OCI-LY1 (cell line): Measurements from ENCODE around the gene CRACR2B.

Experiments
- CTCF ChIP-seq: fragments of 200-600 bp; sonication (generic), shearing (Covaris generic); IDR thresholded peaks from 2 replicates; pipeline ENCODE4 v1.5.1; 2017; ENCODE audit warnings: mild to moderate bottlenecking, antibody characterized with exemption, low read length, moderate library complexity, mixed read lengths
- EZH2 ChIP-seq: fragments of 200-600 bp; sonication (generic), shearing (Covaris generic); IDR thresholded peaks from 2 replicates; pipeline ENCODE4 v1.8.0; 2017; ENCODE audit warnings: borderline replicate concordance, mixed run types, mild to moderate bottlenecking, antibody characterized with exemption, low read length, moderate library complexity, mixed read lengths

- TF ChIP-seq CTCF, result no peak
- no peak for TF ChIP-seq EZH2
These were observed 928 bp upstream of the CRACR2B start for GRCh38 chr11:826836-827145.
